SK-N-SH (cell line): ENCODE data around the gene PDIA3.
A peak's percentile ranks its signal among the peaks of the same experiment; 100 is the strongest.

ENCODE experiments used
- NFIC ChIP-seq: IDR thresholded peaks from 2 replicates; pipeline ENCODE4 v1.4.0; 2012; ENCODE audit warnings: borderline replicate concordance
- RCOR1 ChIP-seq: fragments of 150-350 bp; IDR thresholded peaks from 2 replicates; pipeline ENCODE4 v1.6.1; 2017; ENCODE audit warnings: antibody characterized with exemption, low read length
- RXRA ChIP-seq: IDR thresholded peaks from 2 replicates; pipeline ENCODE4 v1.4.0; 2012; ENCODE audit warnings: low read depth, mild to moderate bottlenecking, borderline replicate concordance
- SMC3 ChIP-seq: IDR thresholded peaks from 2 replicates; pipeline ENCODE4 v1.6.1; 2012; ENCODE audit warnings: low read depth, low read length, improper control_type of control experiment
- TCF12 ChIP-seq: IDR thresholded peaks from 2 replicates; pipeline ENCODE4 v1.4.0; 2012
- TF ChIP-seq, protein P1 (sequence below): fragments of 200-600 bp; sonication (generic); IDR thresholded peaks from 2 replicates; pipeline ENCODE4 v1.6.1; 2017; ENCODE audit warnings: antibody characterized with exemption, mild to moderate bottlenecking, moderate library complexity
- TF ChIP-seq, protein P2 (sequence below): fragments of 150-350 bp; IDR thresholded peaks from 2 replicates; pipeline ENCODE4 v1.6.1; 2017; ENCODE audit warnings: antibody characterized with exemption, low read length, low read depth, borderline replicate concordance

DNA sequence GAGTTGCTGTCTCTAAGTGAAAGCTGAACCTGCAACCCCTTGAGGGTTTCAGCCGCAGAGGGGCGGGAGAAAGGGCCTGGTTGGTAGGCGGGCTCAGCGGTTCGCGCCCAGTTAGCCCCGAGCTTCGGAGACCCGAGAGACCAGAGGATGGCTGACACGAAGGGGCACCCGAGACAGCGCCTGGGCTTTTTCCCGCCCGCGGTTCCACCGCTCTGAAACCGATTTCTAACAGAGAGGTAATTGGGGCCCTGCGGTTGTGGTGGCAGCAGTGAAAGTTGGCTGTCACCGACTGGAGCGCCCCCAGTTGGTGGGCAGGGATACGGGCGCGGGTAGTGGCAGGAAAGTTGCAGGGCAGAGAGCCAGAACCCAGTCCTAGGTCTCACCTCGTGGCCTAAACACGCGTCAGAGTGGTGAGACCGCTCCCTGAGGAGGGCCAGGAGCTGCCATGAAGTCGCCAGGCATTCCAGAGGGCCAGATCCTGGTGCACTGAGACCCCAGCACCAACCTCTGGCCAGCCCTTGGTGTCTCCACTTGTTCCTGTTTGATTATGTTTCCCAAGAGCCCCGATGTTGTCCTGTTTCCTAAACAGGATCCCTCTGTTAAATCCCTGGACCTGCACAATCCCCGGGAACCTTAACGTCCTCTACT, 31.2 kb downstream of the PDIA3 start:
- TF ChIP-seq TCF12 (no peak), SMC3 (no peak), NFIC (peak; percentile 56; the same call in 1 of the 2 replicates), RXRA (no peak), RCOR1 (no peak)
- TF ChIP-seq, protein P1, sequence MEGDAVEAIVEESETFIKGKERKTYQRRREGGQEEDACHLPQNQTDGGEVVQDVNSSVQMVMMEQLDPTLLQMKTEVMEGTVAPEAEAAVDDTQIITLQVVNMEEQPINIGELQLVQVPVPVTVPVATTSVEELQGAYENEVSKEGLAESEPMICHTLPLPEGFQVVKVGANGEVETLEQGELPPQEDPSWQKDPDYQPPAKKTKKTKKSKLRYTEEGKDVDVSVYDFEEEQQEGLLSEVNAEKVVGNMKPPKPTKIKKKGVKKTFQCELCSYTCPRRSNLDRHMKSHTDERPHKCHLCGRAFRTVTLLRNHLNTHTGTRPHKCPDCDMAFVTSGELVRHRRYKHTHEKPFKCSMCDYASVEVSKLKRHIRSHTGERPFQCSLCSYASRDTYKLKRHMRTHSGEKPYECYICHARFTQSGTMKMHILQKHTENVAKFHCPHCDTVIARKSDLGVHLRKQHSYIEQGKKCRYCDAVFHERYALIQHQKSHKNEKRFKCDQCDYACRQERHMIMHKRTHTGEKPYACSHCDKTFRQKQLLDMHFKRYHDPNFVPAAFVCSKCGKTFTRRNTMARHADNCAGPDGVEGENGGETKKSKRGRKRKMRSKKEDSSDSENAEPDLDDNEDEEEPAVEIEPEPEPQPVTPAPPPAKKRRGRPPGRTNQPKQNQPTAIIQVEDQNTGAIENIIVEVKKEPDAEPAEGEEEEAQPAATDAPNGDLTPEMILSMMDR: peak; percentile 74
- TF ChIP-seq, protein P2, sequence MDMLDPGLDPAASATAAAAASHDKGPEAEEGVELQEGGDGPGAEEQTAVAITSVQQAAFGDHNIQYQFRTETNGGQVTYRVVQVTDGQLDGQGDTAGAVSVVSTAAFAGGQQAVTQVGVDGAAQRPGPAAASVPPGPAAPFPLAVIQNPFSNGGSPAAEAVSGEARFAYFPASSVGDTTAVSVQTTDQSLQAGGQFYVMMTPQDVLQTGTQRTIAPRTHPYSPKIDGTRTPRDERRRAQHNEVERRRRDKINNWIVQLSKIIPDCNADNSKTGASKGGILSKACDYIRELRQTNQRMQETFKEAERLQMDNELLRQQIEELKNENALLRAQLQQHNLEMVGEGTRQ: no peak
